Measurements from ENCODE around the gene OR52I1. TPM values are rescaled to one million over a fixed set of nuclear protein-coding genes. Genes with fewer than 3 reads are reported as not detected.

OR52I1 gene
- total RNA-seq, 1 experiment from 2014 or later: not detected

DNA sequence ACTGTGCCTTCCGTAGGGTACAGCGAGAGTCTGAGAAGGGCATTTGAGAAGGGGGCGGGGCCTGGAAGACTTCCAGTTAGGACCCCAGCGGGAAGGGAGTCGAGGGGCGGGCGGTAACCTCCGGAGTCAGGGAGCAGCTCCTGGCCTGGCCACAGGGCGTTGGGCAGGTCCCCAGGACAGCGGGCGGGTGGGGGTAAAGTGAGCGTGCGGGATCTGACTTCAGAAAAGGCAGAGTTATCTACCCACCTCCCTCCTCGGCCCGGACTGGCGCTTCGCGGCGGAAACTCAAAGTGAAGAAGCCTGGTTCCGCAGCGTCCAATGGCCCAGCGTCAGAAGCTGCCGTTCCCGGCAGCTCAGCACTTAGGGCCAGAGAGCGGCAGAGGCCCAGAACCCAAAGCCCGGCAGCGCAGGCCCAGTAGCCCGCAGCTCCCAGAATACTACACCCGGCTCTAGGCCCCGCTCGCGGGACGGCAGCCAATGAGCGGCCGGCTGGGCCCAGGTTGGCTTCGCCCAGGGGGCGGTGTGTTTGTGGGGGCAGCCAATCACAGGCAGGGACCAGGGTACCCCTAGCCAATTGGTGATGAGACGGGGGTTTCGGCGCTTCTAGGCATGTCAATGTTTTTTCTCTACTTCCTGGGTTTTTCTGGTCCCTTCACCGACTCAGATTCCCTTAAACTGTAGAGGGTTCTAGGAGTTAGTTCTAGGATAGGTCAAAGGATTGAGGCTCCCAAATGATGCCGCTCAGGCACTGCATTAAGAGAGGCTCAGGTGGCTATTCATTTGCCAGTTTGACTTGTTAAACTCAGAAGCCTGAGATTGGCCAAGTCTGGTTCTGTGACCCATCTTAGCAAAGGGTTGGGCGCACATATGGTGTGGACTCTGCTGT lies 14.2 kb downstream of the OR52I1 start, which contains the start of gene TRIM68 (continued):
- no peak for TF ChIP-seq EGR1 (IDR thresholded peaks at IDR 0.05; ENCODE audit: low read depth)
- TF ChIP-seq JUND (IDR thresholded peaks at IDR 0.05): no peak
- TF ChIP-seq, protein P1, sequence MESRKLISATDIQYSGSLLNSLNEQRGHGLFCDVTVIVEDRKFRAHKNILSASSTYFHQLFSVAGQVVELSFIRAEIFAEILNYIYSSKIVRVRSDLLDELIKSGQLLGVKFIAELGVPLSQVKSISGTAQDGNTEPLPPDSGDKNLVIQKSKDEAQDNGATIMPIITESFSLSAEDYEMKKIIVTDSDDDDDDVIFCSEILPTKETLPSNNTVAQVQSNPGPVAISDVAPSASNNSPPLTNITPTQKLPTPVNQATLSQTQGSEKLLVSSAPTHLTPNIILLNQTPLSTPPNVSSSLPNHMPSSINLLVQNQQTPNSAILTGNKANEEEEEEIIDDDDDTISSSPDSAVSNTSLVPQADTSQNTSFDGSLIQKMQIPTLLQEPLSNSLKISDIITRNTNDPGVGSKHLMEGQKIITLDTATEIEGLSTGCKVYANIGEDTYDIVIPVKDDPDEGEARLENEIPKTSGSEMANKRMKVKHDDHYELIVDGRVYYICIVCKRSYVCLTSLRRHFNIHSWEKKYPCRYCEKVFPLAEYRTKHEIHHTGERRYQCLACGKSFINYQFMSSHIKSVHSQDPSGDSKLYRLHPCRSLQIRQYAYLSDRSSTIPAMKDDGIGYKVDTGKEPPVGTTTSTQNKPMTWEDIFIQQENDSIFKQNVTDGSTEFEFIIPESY (IDR thresholded peaks at IDR 0.05; ENCODE audit: extremely low read depth, insufficient replicate concordance, low read length): no peak
- peak; percentile 93 for TF ChIP-seq ZFX (IDR thresholded peaks at IDR 0.05)
- peak; percentile 62 for TF ChIP-seq ELF1 (IDR thresholded peaks at IDR 0.05; ENCODE audit: borderline replicate concordance, low read depth)
- no peak for TF ChIP-seq SRF (IDR thresholded peaks at IDR 0.05; ENCODE audit: low read depth)
- TF ChIP-seq SP1 (IDR thresholded peaks at IDR 0.05; ENCODE audit: low read depth): peak; percentile 89
- TF ChIP-seq EZH2 (IDR thresholded peaks at IDR 0.05): no peak
- TF ChIP-seq, protein P2, sequence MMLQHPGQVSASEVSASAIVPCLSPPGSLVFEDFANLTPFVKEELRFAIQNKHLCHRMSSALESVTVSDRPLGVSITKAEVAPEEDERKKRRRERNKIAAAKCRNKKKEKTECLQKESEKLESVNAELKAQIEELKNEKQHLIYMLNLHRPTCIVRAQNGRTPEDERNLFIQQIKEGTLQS (IDR thresholded peaks at IDR 0.05): no peak

DNA sequence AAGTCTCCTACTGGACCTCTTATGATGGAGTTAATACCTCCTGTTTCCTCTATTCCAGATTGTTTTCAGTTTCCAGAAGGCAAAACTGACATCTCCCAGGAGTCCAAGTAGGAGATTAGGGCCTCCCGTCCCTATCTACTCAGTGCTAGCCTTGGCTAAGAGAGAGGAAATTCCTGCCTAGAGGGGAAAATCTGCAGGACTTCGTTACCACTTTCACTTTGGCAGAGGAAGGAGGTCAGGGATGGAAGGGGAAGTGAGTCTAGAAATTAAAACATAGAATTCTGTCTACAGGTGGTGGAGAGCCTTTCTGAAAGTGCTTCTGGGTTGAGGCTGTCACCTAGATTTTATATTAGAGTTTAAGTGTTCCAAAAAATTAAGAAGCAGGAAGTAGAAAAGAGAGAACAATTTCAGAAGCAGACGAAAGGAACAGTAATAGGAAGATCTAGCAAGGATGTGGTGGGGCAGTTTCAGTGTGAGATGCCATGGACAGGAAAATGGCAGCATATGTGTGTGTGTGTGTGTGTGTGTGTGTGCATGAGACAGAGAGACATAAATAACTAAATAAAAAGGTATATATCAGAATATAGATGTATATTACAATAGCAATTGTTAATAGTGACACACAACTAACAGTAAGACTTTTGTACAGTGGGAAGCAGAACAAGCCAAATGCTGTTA lies 16.6 kb downstream of the OR52I1 start:
- intact Hi-C loops (cut with micrococcal nuclease): loop anchor here (10.0 kb wide), 1 partner anchor 774 kb away; the partner anchor contains the start of gene OR51M1
- peak overlapping the region; percentile 25; the same call in 1 of the 2 replicates for H3K4me2 ChIP-seq (ENCODE audit: low read length)
- H3K9ac ChIP-seq (ENCODE audit: low read length): no peak overlapping the region
- peaks cover 4% of the 10 kb centered on the region; the same call in 1 of the 2 replicates for H3K79me2 ChIP-seq (ENCODE audit: insufficient read depth, low read length)
- no peaks in the 10 kb centered on the region for H3K9me2 ChIP-seq (ENCODE audit: insufficient read depth)
- peaks cover 0 to 15% of the 10 kb centered on the region in 2 experiments; a peak in 2 of 4 replicates for H3K4me1 ChIP-seq (ENCODE audit: control insufficient read depth in 1 of 2, insufficient read depth in 2 of 2, low read length in 2 of 2)
- no peak for DNase-seq (ENCODE audit: low read depth, low spot score)
- ChIA-PET POLR2A (no interaction called here), RAD21 (ENCODE audit: low non-redundant PET in 1 of 2, low total read pairs in 2 of 2, uncharacterized antibody in 2 of 2, unreplicated experiment in 2 of 2) (no interaction called here), CTCF (no interaction called here)
- no peak overlapping the region for H3K27ac ChIP-seq (ENCODE audit: low read depth, low read length)
- no peaks in the 10 kb centered on the region for H3K36me3 ChIP-seq (ENCODE audit: control insufficient read depth in 1 of 2, insufficient read depth in 2 of 2, low read length in 2 of 2)
- no peak for ATAC-seq
- H3K9me3 ChIP-seq (ENCODE audit: control insufficient read depth in 1 of 2, insufficient read depth in 1 of 2, low read depth in 1 of 2, low read length in 2 of 2): no peaks in the 10 kb centered on the region
- no TSS peak for BruUV-seq (replicated peaks)
- no peak overlapping the region for H3K4me3 ChIP-seq (replicated peaks in 1 of 2; ENCODE audit: low read depth in 1 of 2, low read length in 2 of 2)
- peaks cover 5% of the 10 kb centered on the region; the same call in 1 of the 2 replicates for H3K27me3 ChIP-seq (ENCODE audit: insufficient read depth, low read length)
- H4K20me1 ChIP-seq (ENCODE audit: insufficient read depth): no peaks in the 10 kb centered on the region
- H2AFZ ChIP-seq (ENCODE audit: low read depth, low read length, poor library complexity, severe bottlenecking): peak overlapping the region; percentile 63
- no peak for TF ChIP-seq EZH2phosphoT487 (IDR thresholded peaks at IDR 0.05; ENCODE audit: borderline replicate concordance)
- TF ChIP-seq EZH2 (IDR thresholded peaks at IDR 0.05): no peak
- no peak for TF ChIP-seq SP1 (IDR thresholded peaks at IDR 0.05; ENCODE audit: low read depth)
- no peak for TF ChIP-seq ZNF274 (IDR thresholded peaks at IDR 0.05; ENCODE audit: low read depth, low read length)
- no peak for TF ChIP-seq TCF7L2 (IDR thresholded peaks at IDR 0.05; ENCODE audit: borderline replicate concordance, extremely low read depth, insufficient read depth, insufficient read length)
- TF ChIP-seq, protein P3, sequence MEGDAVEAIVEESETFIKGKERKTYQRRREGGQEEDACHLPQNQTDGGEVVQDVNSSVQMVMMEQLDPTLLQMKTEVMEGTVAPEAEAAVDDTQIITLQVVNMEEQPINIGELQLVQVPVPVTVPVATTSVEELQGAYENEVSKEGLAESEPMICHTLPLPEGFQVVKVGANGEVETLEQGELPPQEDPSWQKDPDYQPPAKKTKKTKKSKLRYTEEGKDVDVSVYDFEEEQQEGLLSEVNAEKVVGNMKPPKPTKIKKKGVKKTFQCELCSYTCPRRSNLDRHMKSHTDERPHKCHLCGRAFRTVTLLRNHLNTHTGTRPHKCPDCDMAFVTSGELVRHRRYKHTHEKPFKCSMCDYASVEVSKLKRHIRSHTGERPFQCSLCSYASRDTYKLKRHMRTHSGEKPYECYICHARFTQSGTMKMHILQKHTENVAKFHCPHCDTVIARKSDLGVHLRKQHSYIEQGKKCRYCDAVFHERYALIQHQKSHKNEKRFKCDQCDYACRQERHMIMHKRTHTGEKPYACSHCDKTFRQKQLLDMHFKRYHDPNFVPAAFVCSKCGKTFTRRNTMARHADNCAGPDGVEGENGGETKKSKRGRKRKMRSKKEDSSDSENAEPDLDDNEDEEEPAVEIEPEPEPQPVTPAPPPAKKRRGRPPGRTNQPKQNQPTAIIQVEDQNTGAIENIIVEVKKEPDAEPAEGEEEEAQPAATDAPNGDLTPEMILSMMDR (IDR thresholded peaks at IDR 0.05 in 2 of 3, conservative IDR thresholded peaks at IDR 0.05 in 1 of 3; ENCODE audit: borderline replicate concordance in 1 of 3, insufficient read depth in 1 of 3, low read depth in 2 of 3, low read length in 2 of 3): no peak
- TF ChIP-seq POLR2A (IDR thresholded peaks at IDR 0.05; ENCODE audit: borderline replicate concordance, extremely low read depth, insufficient read depth, insufficient read length): no peak
- TF ChIP-seq ZFX (IDR thresholded peaks at IDR 0.05): no peak
- TF ChIP-seq, protein P4, sequence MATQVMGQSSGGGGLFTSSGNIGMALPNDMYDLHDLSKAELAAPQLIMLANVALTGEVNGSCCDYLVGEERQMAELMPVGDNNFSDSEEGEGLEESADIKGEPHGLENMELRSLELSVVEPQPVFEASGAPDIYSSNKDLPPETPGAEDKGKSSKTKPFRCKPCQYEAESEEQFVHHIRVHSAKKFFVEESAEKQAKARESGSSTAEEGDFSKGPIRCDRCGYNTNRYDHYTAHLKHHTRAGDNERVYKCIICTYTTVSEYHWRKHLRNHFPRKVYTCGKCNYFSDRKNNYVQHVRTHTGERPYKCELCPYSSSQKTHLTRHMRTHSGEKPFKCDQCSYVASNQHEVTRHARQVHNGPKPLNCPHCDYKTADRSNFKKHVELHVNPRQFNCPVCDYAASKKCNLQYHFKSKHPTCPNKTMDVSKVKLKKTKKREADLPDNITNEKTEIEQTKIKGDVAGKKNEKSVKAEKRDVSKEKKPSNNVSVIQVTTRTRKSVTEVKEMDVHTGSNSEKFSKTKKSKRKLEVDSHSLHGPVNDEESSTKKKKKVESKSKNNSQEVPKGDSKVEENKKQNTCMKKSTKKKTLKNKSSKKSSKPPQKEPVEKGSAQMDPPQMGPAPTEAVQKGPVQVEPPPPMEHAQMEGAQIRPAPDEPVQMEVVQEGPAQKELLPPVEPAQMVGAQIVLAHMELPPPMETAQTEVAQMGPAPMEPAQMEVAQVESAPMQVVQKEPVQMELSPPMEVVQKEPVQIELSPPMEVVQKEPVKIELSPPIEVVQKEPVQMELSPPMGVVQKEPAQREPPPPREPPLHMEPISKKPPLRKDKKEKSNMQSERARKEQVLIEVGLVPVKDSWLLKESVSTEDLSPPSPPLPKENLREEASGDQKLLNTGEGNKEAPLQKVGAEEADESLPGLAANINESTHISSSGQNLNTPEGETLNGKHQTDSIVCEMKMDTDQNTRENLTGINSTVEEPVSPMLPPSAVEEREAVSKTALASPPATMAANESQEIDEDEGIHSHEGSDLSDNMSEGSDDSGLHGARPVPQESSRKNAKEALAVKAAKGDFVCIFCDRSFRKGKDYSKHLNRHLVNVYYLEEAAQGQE (IDR thresholded peaks at IDR 0.05; ENCODE audit: low read depth): no peak

Measured in HCT116 (cell line).